ENCODE data around the gene QRFP.

The QRFP gene

GRCh38 chr9:130933114-130934046 is 36.8 kb upstream of the QRFP start:
- DNase-seq, result no peak

GRCh38 chr9:130932255-130933079 is 35.9 kb upstream of the QRFP start:
- DNase-seq, result no peak

- no peak for DNase-seq
Measured at GRCh38 chr9:130931508-130932254, 35.1 kb upstream of the QRFP start.

- no peak for DNase-seq
Measured at GRCh38 chr9:130930804-130931349, 34.3 kb upstream of the QRFP start.

- DNase-seq, result no peak
Measured at GRCh38 chr9:130930132-130930803, 33.7 kb upstream of the QRFP start.

- DNase-seq, result no peak
Measured at GRCh38 chr9:130929571-130930038, 33.0 kb upstream of the QRFP start.

GRCh38 chr9:130927995-130928900 is 31.6 kb upstream of the QRFP start:
- DNase-seq, result no peak

GRCh38 chr9:130927338-130927737 is 30.7 kb upstream of the QRFP start:
- DNase-seq, result no peak

GRCh38 chr9:130925050-130925678 is 28.6 kb upstream of the QRFP start:
- no peak for DNase-seq

GRCh38 chr9:130924448-130924788 is 27.8 kb upstream of the QRFP start:
- DNase-seq, result no peak

- DNase-seq, result no peak
Measured at GRCh38 chr9:130923611-130924447, 27.2 kb upstream of the QRFP start.

- DNase-seq, result no peak
Measured at GRCh38 chr9:130922893-130923610, 26.4 kb upstream of the QRFP start.

- no peak for DNase-seq
Measured at GRCh38 chr9:130921989-130922892, 25.6 kb upstream of the QRFP start.

- DNase-seq, result no peak
Measured at GRCh38 chr9:130921300-130921988, 24.8 kb upstream of the QRFP start.

- no peak for DNase-seq
Measured at GRCh38 chr9:130920762-130921299, 24.2 kb upstream of the QRFP start.

- no peak for DNase-seq
Measured at GRCh38 chr9:130920233-130920632, 23.6 kb upstream of the QRFP start.
